ENCODE measurements around the gene PF4V1.

PF4V1 gene

GRCh38 chr4:73864365-73864764, 11.3 kb downstream of the PF4V1 start:
- H2AFZ ChIP-seq (ENCODE audit: low read length), result 0 out of 2 replicates have a peak overlapping the region, but pooled peaks have one; percentile 8

GRCh38 chr4:73864961-73865360, 11.9 kb downstream of the PF4V1 start:
- no peak overlapping the region for H2AFZ ChIP-seq (ENCODE audit: low read length)

More at GRCh38 chr4:73864365-73864764, 11.3 kb downstream of the PF4V1 start:
- no peaks in the 10 kb centered on the region for H3F3A ChIP-seq (ENCODE audit: insufficient read depth, low read length)
- no peaks in the 10 kb centered on the region for H3K27me3 ChIP-seq (replicated peaks; ENCODE audit: insufficient read depth, low read length)
- no peak overlapping the region for H3K27ac ChIP-seq (ENCODE audit: low read length)
- 0 out of 2 replicates have a peak, but pooled peaks cover 7% of the 10 kb centered on the region for H3K4me1 ChIP-seq (ENCODE audit: low read length)
- H3K9me2 ChIP-seq (replicated peaks; ENCODE audit: insufficient read depth, low read length), result no peaks in the 10 kb centered on the region
- H3K4me3 ChIP-seq (ENCODE audit: low read length), result no peak overlapping the region
- TF ChIP-seq EZH2phosphoT487 (IDR thresholded peaks at IDR 0.05; ENCODE audit: low read length) (no peak), CTCF (IDR thresholded peaks at IDR 0.05; ENCODE audit: low read length) (peak; percentile 60)
- DNase-seq, result peak; percentile 51
- H3K79me2 ChIP-seq (ENCODE audit: low read length), result no peaks in the 10 kb centered on the region
- no peak overlapping the region for H3K4me2 ChIP-seq (ENCODE audit: low read depth, low read length)
- no peak overlapping the region for H3K9ac ChIP-seq (ENCODE audit: low read length)
- no peaks in the 10 kb centered on the region for H3K36me3 ChIP-seq (replicated peaks; ENCODE audit: insufficient read depth, low read length)
- no peaks in the 10 kb centered on the region for H4K20me1 ChIP-seq (ENCODE audit: insufficient read depth, low read length)
- H3K9me3 ChIP-seq (replicated peaks; ENCODE audit: insufficient read depth, low read length), result no peaks in the 10 kb centered on the region

GRCh38 chr4:73865431-73866096, 12.5 kb downstream of the PF4V1 start:
- no peaks in the 10 kb centered on the region for H3K9me2 ChIP-seq (replicated peaks; ENCODE audit: insufficient read depth, low read length)
- no peak overlapping the region for H3K27ac ChIP-seq (ENCODE audit: low read length)
- no peak overlapping the region for H3K9ac ChIP-seq (ENCODE audit: low read length)
- no peaks in the 10 kb centered on the region for H4K20me1 ChIP-seq (ENCODE audit: insufficient read depth, low read length)
- no peak overlapping the region for H3K4me3 ChIP-seq (ENCODE audit: low read length)
- H3K9me3 ChIP-seq (replicated peaks; ENCODE audit: insufficient read depth, low read length), result no peaks in the 10 kb centered on the region
- H3K4me1 ChIP-seq (ENCODE audit: low read length), result 0 out of 2 replicates have a peak, but pooled peaks cover 7% of the 10 kb centered on the region
- H3F3A ChIP-seq (ENCODE audit: insufficient read depth, low read length), result no peaks in the 10 kb centered on the region
- no peaks in the 10 kb centered on the region for H3K79me2 ChIP-seq (ENCODE audit: low read length)
- no peak for TF ChIP-seq EZH2phosphoT487 (IDR thresholded peaks at IDR 0.05; ENCODE audit: low read length)
- no peak for TF ChIP-seq CTCF (IDR thresholded peaks at IDR 0.05; ENCODE audit: low read length)
- no peak for TF ChIP-seq EZH2 (optimal IDR thresholded peaks at IDR 0.05; ENCODE audit: low read depth, low read length)
- no peaks in the 10 kb centered on the region for H3K36me3 ChIP-seq (replicated peaks; ENCODE audit: insufficient read depth, low read length)
- no peak for DNase-seq
- H3K4me2 ChIP-seq (ENCODE audit: low read depth, low read length), result no peak overlapping the region
- no peak overlapping the region for H2AFZ ChIP-seq (ENCODE audit: low read length)
- H3K27me3 ChIP-seq (replicated peaks; ENCODE audit: insufficient read depth, low read length), result no peaks in the 10 kb centered on the region

More at GRCh38 chr4:73864961-73865360, 11.9 kb downstream of the PF4V1 start:
- no peak overlapping the region for H3K4me3 ChIP-seq (ENCODE audit: low read length)
- H3K9me3 ChIP-seq (replicated peaks; ENCODE audit: insufficient read depth, low read length), result no peaks in the 10 kb centered on the region
- no peaks in the 10 kb centered on the region for H3F3A ChIP-seq (ENCODE audit: insufficient read depth, low read length)
- no peaks in the 10 kb centered on the region for H4K20me1 ChIP-seq (ENCODE audit: insufficient read depth, low read length)
- no peaks in the 10 kb centered on the region for H3K36me3 ChIP-seq (replicated peaks; ENCODE audit: insufficient read depth, low read length)
- H3K4me2 ChIP-seq (ENCODE audit: low read depth, low read length), result no peak overlapping the region
- H3K27me3 ChIP-seq (replicated peaks; ENCODE audit: insufficient read depth, low read length), result no peaks in the 10 kb centered on the region
- no peaks in the 10 kb centered on the region for H3K79me2 ChIP-seq (ENCODE audit: low read length)
- H3K4me1 ChIP-seq (ENCODE audit: low read length), result 0 out of 2 replicates have a peak, but pooled peaks cover 7% of the 10 kb centered on the region
- TF ChIP-seq EZH2 (optimal IDR thresholded peaks at IDR 0.05; ENCODE audit: low read depth, low read length), result no peak
- no peak for TF ChIP-seq EZH2phosphoT487 (IDR thresholded peaks at IDR 0.05; ENCODE audit: low read length)
- TF ChIP-seq CTCF (IDR thresholded peaks at IDR 0.05; ENCODE audit: low read length), result no peak
- no peaks in the 10 kb centered on the region for H3K9me2 ChIP-seq (replicated peaks; ENCODE audit: insufficient read depth, low read length)
- no peak overlapping the region for H3K27ac ChIP-seq (ENCODE audit: low read length)
- DNase-seq, result no peak
- H3K9ac ChIP-seq (ENCODE audit: low read length), result no peak overlapping the region

All from MM.1S (cell line).